Keratinocyte (primary cell): ENCODE data around the gene FHAD1. TPM values are rescaled to one million over a fixed set of nuclear protein-coding genes. Genes with fewer than 3 reads are reported as not detected.

ENCODE experiments used
- DNase-seq: peaks from one replicate; pipeline ENCODE4 v3.0.0-alpha.2; 2011; ENCODE audit warnings: low read depth, missing footprints, low spot score
- FAIRE-seq: peaks from 2 replicates; lab custom pipeline; 2011; peaks lifted over from hg19 to GRCh38; lab: Jason Lieb, UNC
- H2AFZ ChIP-seq: 2 replicates; pipeline ENCODE4 v1.6.0; 2012; ENCODE audit warnings: low read length, control low read depth, inconsistent platforms; ENCODE audit not compliant: control insufficient read depth
- H3K27ac ChIP-seq: 2 replicates; pipeline ENCODE4 v1.5.1; 2011; ENCODE audit warnings: low read length; ENCODE audit not compliant: control insufficient read depth, insufficient read depth
- H3K27me3 ChIP-seq: 3 replicates; pipeline ENCODE4 v1.6.0; 2011; ENCODE audit warnings: low read length; ENCODE audit not compliant: control insufficient read depth, insufficient read depth; ENCODE audit errors: extremely low read depth
- H3K36me3 ChIP-seq, 2 experiments: 2 replicates in 1 of 2; 3 replicates in 1 of 2; pipeline ENCODE4 v1.5.1; 2011; ENCODE audit warnings: low read length in 2 of 2, mild to moderate bottlenecking in 1 of 2; ENCODE audit not compliant: control insufficient read depth in 2 of 2, insufficient read depth in 2 of 2; ENCODE audit errors: extremely low read depth in 1 of 2
- H3K4me1 ChIP-seq: 3 replicates; pipeline ENCODE4 v1.5.1; 2011; ENCODE audit warnings: low read length; ENCODE audit not compliant: control insufficient read depth, insufficient read depth; ENCODE audit errors: extremely low read depth
- H3K4me2 ChIP-seq: 3 replicates; pipeline ENCODE4 v1.6.0; 2011; ENCODE audit warnings: low read depth, low read length; ENCODE audit not compliant: control insufficient read depth, insufficient read depth; ENCODE audit errors: extremely low read depth
- H3K4me3 ChIP-seq, 3 experiments: fragments of 200-600 bp in 1 of 3; sonication (generic) in 1 of 3; 2 replicates in 2 of 3; 3 replicates in 1 of 3; pipeline ENCODE4 v1.5.1; 2011 to 2016; ENCODE audit warnings: low read length in 3 of 3, mild to moderate bottlenecking in 3 of 3, control low read depth in 2 of 3, inconsistent platforms in 1 of 3, low read depth in 1 of 3, mixed read lengths in 1 of 3, mixed run types in 1 of 3, moderate library complexity in 1 of 3; ENCODE audit not compliant: control insufficient read depth in 2 of 3, insufficient read depth in 2 of 3; ENCODE audit errors: extremely low read depth in 1 of 3
- H3K79me2 ChIP-seq: 2 replicates; pipeline ENCODE4 v1.6.0; 2012; ENCODE audit warnings: low read length; ENCODE audit not compliant: control insufficient read depth, insufficient read depth
- H3K9ac ChIP-seq: 3 replicates; pipeline ENCODE4 v1.6.0; 2011; ENCODE audit warnings: low read length; ENCODE audit not compliant: control insufficient read depth, insufficient read depth; ENCODE audit errors: extremely low read depth
- H3K9me1 ChIP-seq: 3 replicates; pipeline ENCODE4 v1.6.0; 2011; ENCODE audit warnings: low read length; ENCODE audit not compliant: control insufficient read depth, insufficient read depth; ENCODE audit errors: extremely low read depth
- H3K9me3 ChIP-seq: 2 replicates; pipeline ENCODE4 v1.5.1; 2012; ENCODE audit warnings: low read depth, low read length; ENCODE audit not compliant: control insufficient read depth
- H4K20me1 ChIP-seq: 3 replicates; pipeline ENCODE4 v1.6.0; 2011; ENCODE audit warnings: low read length; ENCODE audit not compliant: control insufficient read depth, insufficient read depth; ENCODE audit errors: extremely low read depth
- CTCF ChIP-seq, 3 experiments: IDR thresholded peaks in 1 of 3; conservative IDR thresholded peaks in 1 of 3; optimal IDR thresholded peaks in 1 of 3; 2 replicates in 2 of 3; 3 replicates in 1 of 3; pipeline versions ENCODE3 to v1.5.1; 2011; ENCODE audit warnings: low read length in 3 of 3, mild to moderate bottlenecking in 3 of 3, moderate library complexity in 2 of 3, control low read depth in 1 of 3, inconsistent platforms in 1 of 3; ENCODE audit not compliant: insufficient read depth in 2 of 3; ENCODE audit errors: extremely low read depth in 1 of 3
- EZH2 ChIP-seq: IDR thresholded peaks from one replicate; pipeline ENCODE4 v1.6.1; 2012; ENCODE audit warnings: inconsistent platforms, mild to moderate bottlenecking, low read length, moderate library complexity
- dilution Hi-C: fragments of 300-500 bp; cut with MboI; formaldehyde crosslinking; loops from one replicate; pipeline ENCODE4 v1.7.0; 2020; ENCODE audit warnings: low sequenced_read_pairs; ENCODE audit not compliant: extremely low pct_ligation_motif_present
- polyA plus RNA-seq, 5 experiments: library from polyadenylated mRNA; depleted of rRNA in 3 of 5; stranded (reverse) in 3 of 5; stranded (forward) in 1 of 5; unstranded in 1 of 5; fragments of >200 nt; gene quantifications; 1 replicate in 1 of 5; 2 replicates in 3 of 5; 3 replicates in 1 of 5; pipeline versions ENCODE4 v1.2.1 to v1.2.3, GENCODE V29; 2011 to 2012; ENCODE audit warnings: missing spikeins in 2 of 5, low read depth in 1 of 5, low replicate concordance in 1 of 5

FHAD1 gene
- polyA plus RNA-seq, 1 donor (not counting 4 experiments of a cell fraction or from before 2014, with no cell fraction given): 0.09 TPM

- H3K4me1 ChIP-seq: no peaks in the 10 kb centered on the region
- dilution Hi-C loops: no loop called here
- no peaks in the 10 kb centered on the region for H3K27me3 ChIP-seq
- H3K4me3 ChIP-seq: no peak overlapping the region
- H3K36me3 ChIP-seq: no peaks in the 10 kb centered on the region
- no peaks in the 10 kb centered on the region for H3K9me3 ChIP-seq
- DNase-seq (no peak), FAIRE-seq (no peak)
- no peaks in the 10 kb centered on the region for H4K20me1 ChIP-seq
- H3K9me1 ChIP-seq: no peaks in the 10 kb centered on the region
- no peak overlapping the region for H3K9ac ChIP-seq
- no peak overlapping the region for H2AFZ ChIP-seq
- TF ChIP-seq CTCF (optimal IDR thresholded peaks at IDR 0.05 in 1 of 3, IDR thresholded peaks at IDR 0.05 in 1 of 3, conservative IDR thresholded peaks at IDR 0.05 in 1 of 3; ENCODE audit: extremely low read depth in 1 of 3, insufficient read depth in 2 of 3, low read length in 3 of 3) (no peak), EZH2 (no peak)
- no peak overlapping the region for H3K4me2 ChIP-seq
- H3K79me2 ChIP-seq: no peaks in the 10 kb centered on the region
- no peak overlapping the region for H3K27ac ChIP-seq
Observed at GRCh38 chr1:15311122-15311822, 64.2 kb downstream of the FHAD1 start.

GRCh38 chr1:15311880-15312279, 64.9 kb downstream of the FHAD1 start:
- FAIRE-seq: no peak
- H3K79me2 ChIP-seq: no peaks in the 10 kb centered on the region
- H3K4me3 ChIP-seq: no peak overlapping the region
- dilution Hi-C loops: no loop called here
- no peak overlapping the region for H3K4me2 ChIP-seq
- no peak overlapping the region for H3K9ac ChIP-seq
- no peaks in the 10 kb centered on the region for H3K27me3 ChIP-seq
- no peaks in the 10 kb centered on the region for H3K9me1 ChIP-seq
- H4K20me1 ChIP-seq: no peaks in the 10 kb centered on the region
- H3K27ac ChIP-seq: no peak overlapping the region
- no peak for DNase-seq
- no peaks in the 10 kb centered on the region for H3K36me3 ChIP-seq
- no peaks in the 10 kb centered on the region for H3K4me1 ChIP-seq
- H3K9me3 ChIP-seq: no peaks in the 10 kb centered on the region
- H2AFZ ChIP-seq: no peak overlapping the region
- TF ChIP-seq EZH2 (no peak), CTCF (optimal IDR thresholded peaks at IDR 0.05 in 1 of 3, IDR thresholded peaks at IDR 0.05 in 1 of 3, conservative IDR thresholded peaks at IDR 0.05 in 1 of 3; ENCODE audit: extremely low read depth in 1 of 3, insufficient read depth in 2 of 3, low read length in 3 of 3) (no peak)
